Superior temporal gyrus (tissue), 1 donor: Measurements from ENCODE around the gene SPOCD1.

Experiments
- DNase-seq: peaks from one replicate; pipeline ENCODE4 v3.0.0-alpha.2; 2016; ENCODE audit errors: extremely low spot score

The SPOCD1 gene

GRCh38 chr1:31787261-31787660, 28.6 kb downstream of the SPOCD1 start:
- DNase-seq = no peak

- no peak for DNase-seq
Measured at GRCh38 chr1:31786366-31787060, 29.3 kb downstream of the SPOCD1 start.

- DNase-seq = no peak
Measured at GRCh38 chr1:31785947-31786290, 29.9 kb downstream of the SPOCD1 start.

DNA sequence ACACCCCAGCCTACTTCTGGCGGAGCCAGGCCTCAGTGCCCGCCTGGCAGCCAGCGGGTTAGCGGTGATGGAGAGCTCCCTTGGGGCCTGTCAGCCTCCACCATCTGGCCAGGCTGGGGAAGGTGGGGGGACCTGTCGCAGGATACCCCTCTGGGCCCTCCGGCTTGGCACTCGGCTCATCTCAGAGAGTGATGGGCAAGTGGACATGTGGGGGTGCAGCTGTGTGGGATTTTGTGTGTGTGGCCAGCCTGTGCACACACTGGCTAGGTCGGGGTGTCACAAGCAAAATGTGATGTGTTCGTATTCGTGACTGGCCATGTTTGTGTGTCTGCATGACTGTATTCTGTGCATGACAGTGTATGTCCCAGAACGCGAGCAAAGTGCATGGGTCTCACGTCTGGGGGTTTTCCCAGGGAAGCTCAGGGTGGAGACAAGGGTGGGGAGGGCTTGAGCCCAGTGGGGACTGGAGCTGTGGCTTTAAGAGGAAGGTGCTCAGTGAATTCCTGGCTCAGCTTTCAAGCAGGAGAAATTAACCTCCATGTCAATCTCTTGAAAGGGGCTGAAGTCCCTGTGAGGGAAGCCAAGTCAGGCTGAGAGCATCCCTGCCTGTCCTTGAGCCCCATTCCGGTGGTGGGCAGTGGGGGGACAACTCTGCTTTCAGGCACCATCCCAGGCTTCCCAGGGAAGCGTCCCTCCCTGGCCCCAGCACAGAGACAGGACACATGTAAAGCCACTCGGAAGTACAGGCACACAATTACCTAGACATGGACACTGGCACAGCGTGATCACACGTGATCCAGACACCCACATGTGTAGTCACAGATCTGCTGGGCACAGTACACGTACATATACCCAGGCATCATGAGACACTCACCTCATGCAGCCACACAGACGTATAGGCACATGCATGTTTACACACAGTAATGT, 30.5 kb downstream of the SPOCD1 start:
- no peak for DNase-seq

DNA sequence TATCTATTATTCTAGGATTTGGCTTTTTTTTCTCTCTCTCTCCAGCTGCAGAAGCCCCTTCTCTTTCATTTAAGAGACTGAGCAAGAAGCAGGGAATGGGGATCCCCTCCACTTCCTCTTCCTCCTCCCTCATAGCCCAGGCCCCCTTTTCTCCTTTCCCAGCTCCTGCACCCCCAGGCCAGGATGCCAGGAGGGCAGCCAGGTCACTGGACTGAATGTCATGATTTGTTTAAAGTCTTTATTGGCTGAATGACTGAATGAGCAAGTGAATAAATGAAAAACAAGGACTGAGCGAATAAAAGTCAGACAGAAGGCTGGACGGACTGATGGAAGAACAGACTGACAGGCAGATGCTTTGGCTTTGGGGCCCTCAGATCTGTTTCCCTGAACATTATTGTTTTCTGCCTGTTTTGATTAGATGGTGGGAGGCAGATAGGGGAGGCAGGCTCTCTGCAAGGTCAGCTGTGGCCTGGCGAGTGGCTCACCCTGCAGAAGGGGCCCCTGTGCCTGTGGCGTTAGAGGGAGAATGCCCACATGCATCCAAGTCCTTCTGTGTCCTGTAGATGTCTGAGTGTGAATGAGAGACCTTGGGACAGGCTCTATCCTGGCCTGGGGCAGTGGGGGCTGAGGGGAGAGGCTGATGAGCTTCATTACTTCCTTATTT, 31.3 kb downstream of the SPOCD1 start:
- no peak for DNase-seq

- no peak for DNase-seq
Measured at GRCh38 chr1:31783846-31784245, 32.0 kb downstream of the SPOCD1 start.

DNA sequence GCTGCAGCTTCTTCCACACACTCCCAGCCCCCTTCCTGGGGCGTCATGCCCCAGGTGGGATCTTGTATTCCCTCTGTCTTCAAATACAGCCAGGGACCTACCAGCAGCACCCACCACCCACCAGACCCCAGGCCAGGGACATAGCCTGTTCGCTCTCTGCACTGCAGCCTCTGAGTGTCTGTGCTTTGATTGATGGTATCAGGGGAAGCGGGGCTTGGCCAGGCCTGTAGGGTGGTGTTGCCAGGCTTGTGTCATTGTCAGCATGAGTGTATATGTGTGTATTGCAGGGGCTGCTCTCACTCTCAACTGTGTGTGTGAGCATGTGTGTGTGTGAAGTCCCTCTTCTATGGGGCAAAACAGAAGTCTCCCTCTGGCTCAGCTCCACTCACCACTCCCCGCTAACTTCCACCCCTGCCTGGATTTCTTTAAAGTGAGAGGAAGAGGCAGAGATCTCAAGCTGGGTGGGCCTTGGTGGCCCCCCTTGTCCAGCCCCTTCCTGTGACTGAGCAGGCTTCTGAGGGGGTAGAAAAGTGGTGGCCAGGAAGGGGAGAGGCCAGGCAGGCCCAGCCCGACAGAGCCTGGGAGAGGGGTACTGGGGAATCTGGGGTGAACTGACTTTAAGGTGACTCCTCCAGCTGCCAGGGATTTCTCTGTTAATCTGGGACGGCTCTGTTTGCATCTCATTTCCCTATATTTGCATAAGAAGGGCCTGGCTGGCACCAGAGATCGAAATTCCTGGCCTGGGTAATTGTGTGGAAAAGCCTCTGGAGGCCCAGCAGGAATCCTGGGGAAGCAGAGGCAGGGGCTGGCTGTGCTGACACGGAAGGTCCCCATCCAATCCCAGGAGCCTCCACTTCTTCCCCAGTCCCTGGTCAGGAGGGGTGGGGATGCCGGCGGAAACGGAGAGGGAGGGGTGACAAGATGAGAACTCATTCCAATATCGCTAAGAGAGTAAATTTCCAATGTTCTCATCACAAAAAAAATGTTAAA, 33.1 kb downstream of the SPOCD1 start:
- no peak for DNase-seq

DNA sequence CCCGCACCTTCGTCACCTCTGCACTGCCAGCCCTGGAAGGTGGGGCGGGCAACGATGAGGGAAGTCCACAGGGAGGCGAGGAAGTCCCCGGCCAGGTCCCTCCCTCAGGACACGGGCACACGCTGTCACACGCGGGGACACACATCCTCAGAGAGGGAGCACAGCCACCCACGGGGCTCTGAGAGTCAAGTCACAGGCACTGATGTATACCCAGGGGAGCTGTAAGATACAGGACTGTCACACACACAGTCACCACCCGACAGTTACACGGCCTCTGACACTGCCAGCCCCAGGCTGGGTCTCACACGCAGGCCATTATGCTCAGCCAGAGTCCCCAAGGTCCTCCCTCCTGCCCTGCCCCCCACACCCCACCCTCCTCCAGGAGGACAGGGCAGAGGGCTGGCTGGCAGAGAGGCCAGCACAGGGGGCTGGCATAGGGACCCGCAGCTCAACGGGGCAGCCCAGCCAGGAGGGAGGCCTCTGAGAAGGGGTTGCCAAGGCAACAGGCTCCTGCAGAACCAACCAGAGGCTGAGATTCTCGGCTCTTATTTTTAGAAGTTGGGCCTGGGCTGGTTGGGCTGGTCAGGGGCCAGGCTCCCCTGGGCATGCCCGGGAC, 34.0 kb downstream of the SPOCD1 start:
- no peak for DNase-seq

DNA sequence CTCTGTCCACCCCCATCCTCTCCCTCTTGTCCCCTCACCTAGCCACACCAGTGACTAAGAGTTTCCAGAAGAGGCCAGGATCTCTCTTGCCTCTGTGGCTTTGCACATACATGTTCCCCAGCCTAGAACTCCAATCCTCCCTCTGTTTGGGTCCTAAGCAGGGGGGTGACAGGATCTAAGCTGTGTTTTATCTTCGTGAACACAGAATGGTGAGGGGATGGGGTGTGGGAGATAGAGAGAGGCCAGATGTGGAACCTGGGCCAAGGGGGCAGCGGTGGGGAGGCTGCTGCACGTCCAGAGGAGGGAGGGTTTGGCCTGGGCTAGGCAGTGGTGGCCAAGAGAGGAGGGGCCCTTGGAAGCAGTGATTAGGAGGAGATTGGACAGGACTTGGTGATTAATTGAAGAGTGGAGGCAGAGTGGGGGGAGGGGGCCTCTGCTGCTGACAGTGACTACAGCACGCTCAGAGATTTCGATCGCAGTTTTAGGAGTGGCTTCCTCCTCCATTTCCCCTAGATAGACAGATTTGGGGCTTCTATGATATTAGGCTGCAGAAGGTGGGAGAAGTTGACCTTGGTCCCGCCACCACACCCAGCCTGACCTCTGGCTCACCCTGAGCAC, 34.6 kb downstream of the SPOCD1 start:
- no peak for DNase-seq

DNA sequence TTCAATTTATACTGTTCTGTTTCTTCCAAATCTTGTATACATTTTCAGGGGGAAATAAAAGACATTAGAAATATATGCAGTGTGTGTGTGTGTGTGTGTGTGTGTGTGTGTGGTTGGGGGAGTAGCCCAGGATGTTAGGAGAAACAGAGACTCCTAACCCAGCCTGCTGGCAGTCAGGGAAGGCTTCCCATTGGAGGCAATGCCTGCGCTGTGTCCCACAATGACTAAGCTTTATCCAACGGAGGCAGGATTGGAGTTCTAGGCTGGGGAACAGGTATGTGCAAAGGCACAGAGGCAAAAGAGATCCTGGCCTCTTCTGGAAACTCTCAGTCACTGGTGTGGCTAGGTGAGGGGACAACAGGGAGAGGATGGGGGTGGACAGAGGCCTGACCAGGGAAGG, 35.2 kb downstream of the SPOCD1 start:
- DNase-seq = no peak

- no peak for DNase-seq
Measured at GRCh38 chr1:31779687-31780086, 36.1 kb downstream of the SPOCD1 start.

DNA sequence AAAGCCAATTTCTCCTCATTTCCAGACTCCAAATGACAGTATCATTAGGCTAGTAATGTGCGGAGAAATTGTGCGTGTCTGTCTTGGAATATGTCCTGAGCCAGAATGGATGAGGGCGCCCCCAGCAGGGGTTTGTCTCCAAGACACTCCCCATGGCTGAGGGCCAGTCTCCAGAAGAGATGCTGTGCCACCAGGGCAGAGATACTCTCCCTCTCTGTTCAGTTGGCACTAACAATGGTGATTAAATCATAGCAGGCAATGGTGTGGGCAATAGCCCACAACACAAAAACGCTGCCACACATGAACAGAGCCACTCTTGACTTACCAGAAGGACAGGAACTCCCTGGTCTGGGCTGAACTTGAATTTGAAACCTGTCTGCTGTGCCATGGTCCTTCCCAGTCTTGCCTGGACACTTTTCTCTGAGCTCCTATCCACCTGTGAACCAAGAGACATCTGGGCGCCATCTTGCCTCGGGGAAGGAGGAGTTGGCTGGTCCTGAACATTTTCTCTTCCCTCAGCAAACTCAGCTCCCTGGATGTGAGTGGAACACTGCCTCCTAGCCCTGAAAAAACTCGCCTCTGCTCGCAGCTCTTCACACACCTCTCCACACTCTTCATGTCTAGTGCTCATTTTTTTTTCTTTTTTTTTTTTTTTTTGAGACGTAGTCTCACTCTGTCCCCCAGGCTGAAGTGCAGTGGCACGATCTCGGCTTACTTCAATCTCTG, 36.9 kb downstream of the SPOCD1 start:
- DNase-seq = no peak

DNA sequence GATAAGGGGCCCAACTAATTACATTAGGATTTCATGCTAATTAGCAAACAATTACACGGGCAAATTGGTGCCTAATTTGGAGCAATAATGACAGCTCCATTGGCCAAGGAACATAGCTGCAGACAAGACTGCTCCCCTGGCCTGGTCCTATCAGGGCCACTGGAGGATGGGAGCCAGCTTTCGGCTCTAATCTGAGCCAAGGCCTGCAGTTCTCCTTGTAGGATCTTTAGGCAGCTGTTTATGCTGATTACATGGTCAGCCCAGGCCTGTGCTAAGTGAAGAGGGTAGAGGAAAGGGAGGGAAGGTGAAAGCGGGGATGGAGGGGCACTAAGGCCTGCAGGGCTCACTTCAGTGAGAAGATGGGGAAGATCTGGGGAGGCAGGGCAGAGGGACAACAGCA, 39.3 kb downstream of the SPOCD1 start:
- no peak for DNase-seq

- no peak for DNase-seq
Measured at GRCh38 chr1:31776032-31776431, 39.8 kb downstream of the SPOCD1 start.

DNA sequence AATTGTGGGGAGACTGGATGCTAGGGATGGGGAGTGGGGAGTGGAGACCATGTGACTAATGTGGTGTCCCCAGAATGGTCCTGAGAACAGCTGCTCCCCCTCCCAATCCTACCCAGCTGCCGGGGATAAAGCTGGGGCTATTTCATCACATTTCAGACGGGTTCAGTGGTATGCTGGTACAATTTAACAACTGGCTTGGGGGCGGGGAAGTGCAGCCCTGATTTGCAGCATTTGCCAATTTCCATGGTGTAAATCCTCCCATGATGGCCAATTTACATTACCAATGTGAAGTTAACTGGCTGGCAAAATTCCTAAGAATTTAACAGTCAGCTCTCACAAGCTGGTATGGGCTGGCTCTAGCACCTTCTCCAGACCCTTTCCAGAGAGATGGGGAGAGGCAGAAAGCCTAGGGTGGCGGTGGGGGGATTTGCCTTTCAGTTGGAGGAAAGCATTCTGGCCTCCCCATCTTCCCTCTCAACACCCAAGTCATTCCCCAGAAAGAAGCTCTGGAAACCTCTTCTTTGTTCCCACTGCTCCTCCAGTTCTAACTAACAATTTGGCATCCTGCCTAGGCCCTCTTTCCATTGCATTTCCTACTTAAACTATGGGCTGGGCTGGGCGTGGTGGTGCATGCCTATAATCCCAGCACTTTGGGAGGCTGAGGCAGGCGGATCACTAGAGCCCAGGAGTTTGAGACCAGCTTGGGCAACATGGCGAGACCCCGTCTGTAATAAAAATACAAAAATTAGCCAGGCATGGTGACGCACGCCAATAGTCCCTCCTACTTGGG, 40.4 kb downstream of the SPOCD1 start:
- no peak for DNase-seq

GRCh38 chr1:31774495-31774894, 41.3 kb downstream of the SPOCD1 start:
- DNase-seq = no peak

DNA sequence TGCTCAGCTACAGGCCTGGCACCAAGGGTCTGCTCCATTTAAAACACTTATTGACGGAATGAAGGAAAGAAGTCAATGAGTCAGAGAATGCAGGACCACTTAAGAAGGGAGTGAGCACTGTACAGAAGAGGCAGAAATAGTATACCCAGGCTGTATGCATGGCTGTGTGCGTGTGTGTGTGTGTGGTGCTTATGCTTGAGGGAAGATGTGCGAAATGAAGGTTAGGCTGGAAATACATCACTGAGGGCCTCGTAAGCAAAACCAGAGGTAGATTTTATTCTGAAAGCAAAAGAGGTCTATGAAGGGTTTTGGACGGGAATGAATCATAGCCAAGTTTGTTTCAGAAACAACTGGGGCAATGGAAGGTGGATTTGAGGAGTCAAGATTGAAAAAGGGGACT, 42.0 kb downstream of the SPOCD1 start:
- DNase-seq = no peak

DNA sequence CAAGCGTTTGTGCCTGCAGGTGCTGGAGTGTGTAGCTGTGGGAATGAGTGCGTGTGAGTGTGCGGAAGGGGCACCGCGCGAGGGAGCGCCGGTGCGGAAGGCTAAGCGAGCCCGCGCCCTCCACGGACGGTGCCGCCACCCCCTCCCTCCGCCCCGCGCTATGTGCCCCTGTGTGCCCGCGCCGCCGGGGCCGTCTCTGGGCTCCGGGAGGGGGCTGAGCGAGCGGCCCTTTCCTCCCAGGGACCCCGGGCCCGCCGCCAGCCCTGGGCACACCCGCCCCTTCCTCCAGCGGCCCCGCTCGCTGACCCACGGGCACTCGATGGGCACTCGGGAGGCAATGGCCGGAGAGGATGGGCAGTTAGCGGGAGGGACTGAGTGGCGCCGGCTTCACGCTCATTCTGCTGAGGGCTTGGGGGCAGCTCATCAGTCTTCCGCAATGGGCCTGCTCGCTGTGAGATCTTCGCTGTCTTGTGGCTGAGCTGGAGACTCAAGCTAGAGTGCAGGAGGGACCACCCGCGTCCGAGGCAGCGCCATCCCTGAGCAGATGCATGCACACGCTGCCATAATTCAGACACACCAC, 43.1 kb downstream of the SPOCD1 start:
- DNase-seq = no peak
